Neural progenitor cell (in vitro differentiated cells): ENCODE measurements around the gene ANKRD31. TPM values are rescaled to one million over a fixed set of nuclear protein-coding genes. Genes with fewer than 3 reads are reported as not detected.

ENCODE experiments used
- DNase-seq: peaks from one replicate; pipeline ENCODE4 v3.0.0-alpha.2; 2016; ENCODE audit warnings: low spot score
- H2AFZ ChIP-seq: fragments of 200-600 bp; sonication (generic); replicated peaks from 2 replicates; pipeline ENCODE4 v1.6.1; 2016; ENCODE audit warnings: antibody characterized with exemption
- H3F3A ChIP-seq: fragments of 200-600 bp; sonication (generic); 2 replicates; pipeline ENCODE4 v1.6.1; 2016; ENCODE audit warnings: antibody characterized with exemption, low read depth
- H3K27ac ChIP-seq: fragments of 200-600 bp; sonication (generic); 2 replicates; pipeline ENCODE4 v1.5.1; 2016; ENCODE audit warnings: mild to moderate bottlenecking
- H3K27me3 ChIP-seq: fragments of 200-600 bp; sonication (generic); 2 replicates; pipeline ENCODE4 v1.6.1; 2016; ENCODE audit warnings: mild to moderate bottlenecking, moderate library complexity
- H3K36me3 ChIP-seq: fragments of 200-600 bp; sonication (generic); 2 replicates; pipeline ENCODE4 v1.5.1; 2016
- H3K4me1 ChIP-seq: fragments of 200-600 bp; sonication (generic); 2 replicates; pipeline ENCODE4 v1.6.1; 2016; ENCODE audit warnings: mixed run types
- H3K4me2 ChIP-seq: fragments of 200-600 bp; sonication (generic); 2 replicates; pipeline ENCODE4 v1.6.1; 2016
- H3K4me3 ChIP-seq: fragments of 200-600 bp; sonication (generic); 2 replicates; pipeline ENCODE4 v1.5.1; 2016
- H3K79me2 ChIP-seq: fragments of 200-600 bp; sonication (generic); 2 replicates; pipeline ENCODE4 v1.6.1; 2016; ENCODE audit warnings: low read depth
- H3K9ac ChIP-seq: fragments of 200-600 bp; sonication (generic); 2 replicates; pipeline ENCODE4 v1.6.1; 2016
- H3K9me3 ChIP-seq: fragments of 200-600 bp; sonication (generic); 2 replicates; pipeline ENCODE4 v1.5.1; 2016; ENCODE audit warnings: low read depth
- H4K20me1 ChIP-seq: fragments of 200-600 bp; sonication (generic); 2 replicates; pipeline ENCODE4 v1.6.1; 2016; ENCODE audit warnings: low read depth
- H3K27ac Mint-ChIP-seq: 3 replicates; pipeline ENCODE4 v1.8.0; 2021; ENCODE audit warnings: mixed read lengths
- H3K27me3 Mint-ChIP-seq: 2 replicates; pipeline ENCODE4 v1.8.0; 2022; ENCODE audit warnings: low read depth, mild to moderate bottlenecking, inconsistent platforms, moderate library complexity, mixed read lengths; ENCODE audit not compliant: insufficient read depth
- H3K36me3 Mint-ChIP-seq: 3 replicates; pipeline ENCODE4 v1.8.0; 2021; ENCODE audit warnings: mixed read lengths
- H3K4me1 Mint-ChIP-seq: 3 replicates; pipeline ENCODE4 v1.8.0; 2021; ENCODE audit warnings: mixed read lengths
- H3K4me3 Mint-ChIP-seq: 3 replicates; pipeline ENCODE4 v1.8.0; 2021; ENCODE audit warnings: mild to moderate bottlenecking, moderate library complexity, mixed read lengths
- H3K9me3 Mint-ChIP-seq: 3 replicates; pipeline ENCODE4 v1.8.0; 2020; ENCODE audit warnings: mixed read lengths
- EZH2 ChIP-seq: fragments of 200-600 bp; sonication (generic); IDR thresholded peaks from 2 replicates; pipeline ENCODE4 v1.6.1; 2017; ENCODE audit warnings: antibody characterized with exemption, mild to moderate bottlenecking, moderate library complexity
- EZH2phosphoT487 ChIP-seq: fragments of 200-600 bp; sonication (generic); IDR thresholded peaks from 2 replicates; pipeline ENCODE4 v1.6.1; 2017; ENCODE audit warnings: antibody characterized with exemption
- total RNA-seq: library from RNA; depleted of rRNA; stranded (reverse); fragments of >200 nt; gene quantifications from 2 replicates; pipeline ENCODE4 v1.2.3, GENCODE V29; 2015; ENCODE audit warnings: low replicate concordance
- TF ChIP-seq, protein P1 (sequence below): fragments of 200-600 bp; sonication (generic); IDR thresholded peaks from 2 replicates; pipeline ENCODE4 v1.5.1; 2017; ENCODE audit warnings: antibody characterized with exemption, mild to moderate bottlenecking

Gene ANKRD31
- total RNA-seq, 1 donor from 2014 or later: 0.75 TPM

- Histone ChIP-seq H3F3A (no peaks in the 10 kb centered on the region), H2AFZ (no peak overlapping the region), H3K36me3 (no peaks in the 10 kb centered on the region), H3K79me2 (no peaks in the 10 kb centered on the region), H3K4me3 (no peak overlapping the region), H3K27me3 (no peaks in the 10 kb centered on the region), H3K4me1 (no peaks in the 10 kb centered on the region), H3K4me2 (no peak overlapping the region), H3K9ac (no peak overlapping the region), H4K20me1 (no peaks in the 10 kb centered on the region), H3K9me3 (no peaks in the 10 kb centered on the region), H3K27ac (no peak overlapping the region)
- Mint-ChIP-seq H3K27me3 (peaks cover 2% of the 10 kb centered on the region), H3K27ac (no peak overlapping the region), H3K36me3 (no peaks in the 10 kb centered on the region), H3K9me3 (no peaks in the 10 kb centered on the region), H3K4me1 (peaks cover 3% of the 10 kb centered on the region), H3K4me3 (no peak overlapping the region)
- no peak for DNase-seq
- TF ChIP-seq EZH2phosphoT487 (no peak), EZH2 (no peak)
- TF ChIP-seq, protein P1, sequence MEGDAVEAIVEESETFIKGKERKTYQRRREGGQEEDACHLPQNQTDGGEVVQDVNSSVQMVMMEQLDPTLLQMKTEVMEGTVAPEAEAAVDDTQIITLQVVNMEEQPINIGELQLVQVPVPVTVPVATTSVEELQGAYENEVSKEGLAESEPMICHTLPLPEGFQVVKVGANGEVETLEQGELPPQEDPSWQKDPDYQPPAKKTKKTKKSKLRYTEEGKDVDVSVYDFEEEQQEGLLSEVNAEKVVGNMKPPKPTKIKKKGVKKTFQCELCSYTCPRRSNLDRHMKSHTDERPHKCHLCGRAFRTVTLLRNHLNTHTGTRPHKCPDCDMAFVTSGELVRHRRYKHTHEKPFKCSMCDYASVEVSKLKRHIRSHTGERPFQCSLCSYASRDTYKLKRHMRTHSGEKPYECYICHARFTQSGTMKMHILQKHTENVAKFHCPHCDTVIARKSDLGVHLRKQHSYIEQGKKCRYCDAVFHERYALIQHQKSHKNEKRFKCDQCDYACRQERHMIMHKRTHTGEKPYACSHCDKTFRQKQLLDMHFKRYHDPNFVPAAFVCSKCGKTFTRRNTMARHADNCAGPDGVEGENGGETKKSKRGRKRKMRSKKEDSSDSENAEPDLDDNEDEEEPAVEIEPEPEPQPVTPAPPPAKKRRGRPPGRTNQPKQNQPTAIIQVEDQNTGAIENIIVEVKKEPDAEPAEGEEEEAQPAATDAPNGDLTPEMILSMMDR: no peak
Observed at GRCh38 chr5:75078027-75078426, 158.7 kb downstream of the ANKRD31 start.

DNA sequence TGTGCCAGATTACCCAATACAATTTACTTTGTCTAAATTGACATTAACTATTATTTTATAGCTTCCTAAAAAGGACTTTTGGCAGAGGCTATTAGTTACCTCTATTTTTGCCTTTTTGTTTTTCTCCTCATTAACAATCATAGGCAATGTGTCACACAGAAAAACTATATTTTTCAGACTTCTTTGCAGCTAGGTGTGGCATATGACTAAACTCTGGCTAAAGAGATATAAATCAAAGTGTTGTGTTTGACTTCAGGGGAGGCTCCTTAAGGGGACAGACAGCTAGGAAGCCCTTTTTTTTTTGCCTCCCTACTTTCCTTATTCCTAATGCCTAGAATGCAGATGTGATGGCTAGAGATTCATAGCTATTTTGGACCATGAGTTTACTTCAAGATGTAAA, 164.6 kb downstream of the ANKRD31 start:
- Histone ChIP-seq H3K79me2 (no peaks in the 10 kb centered on the region), H3K27ac (no peak overlapping the region), H3F3A (no peaks in the 10 kb centered on the region), H3K27me3 (no peaks in the 10 kb centered on the region), H4K20me1 (no peaks in the 10 kb centered on the region), H3K9ac (no peak overlapping the region), H3K9me3 (no peaks in the 10 kb centered on the region), H3K36me3 (no peaks in the 10 kb centered on the region), H3K4me1 (no peaks in the 10 kb centered on the region), H3K4me2 (no peak overlapping the region), H3K4me3 (no peak overlapping the region), H2AFZ (no peak overlapping the region)
- H3K27me3 Mint-ChIP-seq: peaks cover 6% of the 10 kb centered on the region
- H3K9me3 Mint-ChIP-seq: peaks cover 2% of the 10 kb centered on the region
- no peaks in the 10 kb centered on the region for H3K36me3 Mint-ChIP-seq
- TF ChIP-seq, protein P1: no peak
- TF ChIP-seq EZH2: no peak
- no peak for TF ChIP-seq EZH2phosphoT487
- peaks cover 8% of the 10 kb centered on the region for H3K4me1 Mint-ChIP-seq
- H3K4me3 Mint-ChIP-seq: no peak overlapping the region
- no peak for DNase-seq
- H3K27ac Mint-ChIP-seq: no peak overlapping the region

- no peak overlapping the region for H2AFZ ChIP-seq
- TF ChIP-seq EZH2phosphoT487: no peak
- TF ChIP-seq, protein P1: no peak
- no peaks in the 10 kb centered on the region for H4K20me1 ChIP-seq
- no peak overlapping the region for H3K4me3 Mint-ChIP-seq
- H3K36me3 ChIP-seq: no peaks in the 10 kb centered on the region
- DNase-seq: no peak
- no peak overlapping the region for H3K27ac Mint-ChIP-seq
- H3K27me3 ChIP-seq: no peaks in the 10 kb centered on the region
- no peak overlapping the region for H3K4me3 ChIP-seq
- peaks cover 12% of the 10 kb centered on the region for H3K4me1 Mint-ChIP-seq
- no peak overlapping the region for H3K9ac ChIP-seq
- H3K27me3 Mint-ChIP-seq: peaks cover 6% of the 10 kb centered on the region
- no peaks in the 10 kb centered on the region for H3F3A ChIP-seq
- no peaks in the 10 kb centered on the region for H3K4me1 ChIP-seq
- no peak overlapping the region for H3K27ac ChIP-seq
- H3K9me3 ChIP-seq: no peaks in the 10 kb centered on the region
- no peak overlapping the region for H3K4me2 ChIP-seq
- H3K36me3 Mint-ChIP-seq: no peaks in the 10 kb centered on the region
- no peaks in the 10 kb centered on the region for H3K79me2 ChIP-seq
- H3K9me3 Mint-ChIP-seq: peaks cover 2% of the 10 kb centered on the region
Observed at GRCh38 chr5:75071100-75071499, 165.6 kb downstream of the ANKRD31 start.
